Activated CD4-positive, alpha-beta T cell treated with anti-CD3 and anti-CD28 coated beads, Interleukin-2, amount 10 ng/mL, durations not matched to agents 7 days and 5 days (primary cell): ENCODE data around the gene GPX4. TPM values are rescaled to one million over a fixed set of nuclear protein-coding genes. Genes with fewer than 3 reads are reported as not detected.

Source experiments
- CTCF ChIA-PET: fragments of 350-600 bp; sonication (Branson Sonifier 250); formaldehyde crosslinking; loops from one replicate; lab custom pipeline; 2021; ENCODE audit warnings: antibody characterized with exemption; lab: Charles Lee
- POLR2A ChIA-PET: fragments of 350-600 bp; sonication (Branson Sonifier 250); formaldehyde crosslinking; loops from one replicate; lab custom pipeline; 2021; ENCODE audit warnings: antibody characterized with exemption; lab: Charles Lee
- DNase-seq: peaks from one replicate; pipeline ENCODE4 v3.0.0-alpha.2; 2020
- H3K27ac Mint-ChIP-seq: one replicate; pipeline ENCODE4 v1.8.0; 2021; ENCODE audit warnings: mild to moderate bottlenecking, moderate library complexity, mixed read lengths
- H3K27me3 Mint-ChIP-seq: one replicate; pipeline ENCODE4 v1.8.0; 2021; ENCODE audit warnings: mixed read lengths
- H3K36me3 Mint-ChIP-seq: one replicate; pipeline ENCODE4 v1.8.0; 2021; ENCODE audit warnings: low read depth, mixed read lengths
- H3K4me1 Mint-ChIP-seq: one replicate; pipeline ENCODE4 v1.8.0; 2021; ENCODE audit warnings: mixed read lengths
- H3K4me3 Mint-ChIP-seq: one replicate; pipeline ENCODE4 v1.8.0; 2021; ENCODE audit warnings: mild to moderate bottlenecking, moderate library complexity, mixed read lengths
- H3K9me3 Mint-ChIP-seq: one replicate; pipeline ENCODE4 v1.8.0; 2021; ENCODE audit warnings: mixed read lengths
- total RNA-seq, 2 experiments: library from RNA; stranded (reverse); gene quantifications; one replicate each; pipeline ENCODE4 v1.2.3, GENCODE V29; 2021

GPX4 gene
- total RNA-seq, 2 experiments from 2014 or later, result 106 to 114 TPM

- Mint-ChIP-seq H3K9me3 (peaks cover 4% of the 10 kb centered on the region), H3K4me3 (no peak overlapping the region), H3K36me3 (peaks cover 25% of the 10 kb centered on the region), H3K27me3 (no peaks in the 10 kb centered on the region), H3K27ac (no peak overlapping the region), H3K4me1 (peaks cover 11% of the 10 kb centered on the region)
- no peak for DNase-seq
- CTCF ChIA-PET, result no interaction called here
- POLR2A ChIA-PET, result no interaction called here
Observed at GRCh38 chr19:1139126-1139525, 35.3 kb downstream of the GPX4 start.

- no peak for DNase-seq
- Mint-ChIP-seq H3K9me3 (peaks cover 4% of the 10 kb centered on the region), H3K27ac (no peak overlapping the region), H3K4me1 (peaks cover 10% of the 10 kb centered on the region), H3K27me3 (no peaks in the 10 kb centered on the region), H3K4me3 (no peak overlapping the region), H3K36me3 (peaks cover 32% of the 10 kb centered on the region)
- ChIA-PET POLR2A (no interaction called here), CTCF (no interaction called here)
Observed at GRCh38 chr19:1140272-1141027, 36.7 kb downstream of the GPX4 start.

- DNase-seq, result no peak
- no peak overlapping the region for H3K27ac Mint-ChIP-seq
- H3K27me3 Mint-ChIP-seq, result no peaks in the 10 kb centered on the region
- CTCF ChIA-PET, result no interaction called here
- POLR2A ChIA-PET, result no interaction called here
- H3K4me1 Mint-ChIP-seq, result peaks cover 2% of the 10 kb centered on the region
- no peak overlapping the region for H3K4me3 Mint-ChIP-seq
- H3K9me3 Mint-ChIP-seq, result peaks cover 4% of the 10 kb centered on the region
- H3K36me3 Mint-ChIP-seq, result peaks cover 32% of the 10 kb centered on the region
Observed at GRCh38 chr19:1141944-1142343, 38.1 kb downstream of the GPX4 start.

- no peak overlapping the region for H3K4me3 Mint-ChIP-seq
- CTCF ChIA-PET, result interaction anchor here (1.2 kb wide), 1 partner anchor 13 kb away, joined by 3 read pairs; no protein-coding TSS in a partner anchor
- H3K27me3 Mint-ChIP-seq, result no peaks in the 10 kb centered on the region
- H3K4me1 Mint-ChIP-seq, result peaks cover 2% of the 10 kb centered on the region
- peaks cover 32% of the 10 kb centered on the region for H3K36me3 Mint-ChIP-seq
- POLR2A ChIA-PET, result no interaction called here
- DNase-seq, result no peak
- H3K27ac Mint-ChIP-seq, result no peak overlapping the region
- peaks cover 4% of the 10 kb centered on the region for H3K9me3 Mint-ChIP-seq
Observed at GRCh38 chr19:1143828-1144399, 40.1 kb downstream of the GPX4 start.

GRCh38 chr19:1144741-1145140 lies 40.9 kb downstream of the GPX4 start:
- H3K36me3 Mint-ChIP-seq, result peaks cover 29% of the 10 kb centered on the region
- H3K27ac Mint-ChIP-seq, result no peak overlapping the region
- H3K27me3 Mint-ChIP-seq, result no peaks in the 10 kb centered on the region
- DNase-seq, result no peak
- peaks cover 2% of the 10 kb centered on the region for H3K4me1 Mint-ChIP-seq
- H3K9me3 Mint-ChIP-seq, result peaks cover 4% of the 10 kb centered on the region
- ChIA-PET POLR2A (no interaction called here), CTCF (no interaction called here)
- H3K4me3 Mint-ChIP-seq, result no peak overlapping the region

- no peaks in the 10 kb centered on the region for H3K27me3 Mint-ChIP-seq
- peaks cover 4% of the 10 kb centered on the region for H3K9me3 Mint-ChIP-seq
- peaks cover 2% of the 10 kb centered on the region for H3K4me1 Mint-ChIP-seq
- no peak for DNase-seq
- H3K4me3 Mint-ChIP-seq, result no peak overlapping the region
- ChIA-PET CTCF (interaction anchor here (2.1 kb wide), 1 partner anchor 10 kb away, joined by 6 read pairs; no protein-coding TSS in a partner anchor), POLR2A (interaction anchor here (0.6 kb wide), 1 partner anchor 273 kb away, joined by 4 read pairs; no protein-coding TSS in a partner anchor)
- H3K27ac Mint-ChIP-seq, result no peak overlapping the region
- H3K36me3 Mint-ChIP-seq, result peaks cover 26% of the 10 kb centered on the region
Observed at GRCh38 chr19:1145635-1146411, 42.0 kb downstream of the GPX4 start.

- DNase-seq, result no peak
- peaks cover 2% of the 10 kb centered on the region for H3K4me1 Mint-ChIP-seq
- H3K4me3 Mint-ChIP-seq, result no peak overlapping the region
- H3K36me3 Mint-ChIP-seq, result peaks cover 25% of the 10 kb centered on the region
- no peaks in the 10 kb centered on the region for H3K27me3 Mint-ChIP-seq
- ChIA-PET POLR2A (interaction anchor here (0.6 kb wide), 1 partner anchor 272 kb away, joined by 4 read pairs; no protein-coding TSS in a partner anchor), CTCF (interaction anchor here (2.1 kb wide), 1 partner anchor 9 kb away, joined by 6 read pairs; no protein-coding TSS in a partner anchor)
- peaks cover 4% of the 10 kb centered on the region for H3K9me3 Mint-ChIP-seq
- no peak overlapping the region for H3K27ac Mint-ChIP-seq
Observed at GRCh38 chr19:1146412-1146699, 42.6 kb downstream of the GPX4 start.

- DNase-seq, result no peak
- Mint-ChIP-seq H3K4me3 (no peak overlapping the region), H3K4me1 (peaks cover 2% of the 10 kb centered on the region), H3K9me3 (peaks cover 1% of the 10 kb centered on the region), H3K36me3 (peaks cover 26% of the 10 kb centered on the region), H3K27me3 (no peaks in the 10 kb centered on the region), H3K27ac (no peak overlapping the region)
- ChIA-PET POLR2A (interaction anchor here (0.6 kb wide), 1 partner anchor 271 kb away, joined by 4 read pairs; no protein-coding TSS in a partner anchor), CTCF (interaction anchor here (0.6 to 2.1 kb wide), 3 partner anchors 8 to 224 kb away, joined by 3 to 6 read pairs (median 4); no protein-coding TSS in a partner anchor)
Observed at GRCh38 chr19:1146858-1147780, 43.3 kb downstream of the GPX4 start.

GRCh38 chr19:1147934-1148549 lies 44.2 kb downstream of the GPX4 start:
- H3K36me3 Mint-ChIP-seq, result peaks cover 24% of the 10 kb centered on the region
- peaks cover 2% of the 10 kb centered on the region for H3K4me1 Mint-ChIP-seq
- no peaks in the 10 kb centered on the region for H3K27me3 Mint-ChIP-seq
- H3K4me3 Mint-ChIP-seq, result no peak overlapping the region
- no peaks in the 10 kb centered on the region for H3K9me3 Mint-ChIP-seq
- DNase-seq, result no peak
- CTCF ChIA-PET, result interaction anchor here (0.6 kb wide), 1 partner anchor 37 kb away, joined by 4 read pairs; no protein-coding TSS in a partner anchor
- POLR2A ChIA-PET, result no interaction called here
- no peak overlapping the region for H3K27ac Mint-ChIP-seq

- Mint-ChIP-seq H3K4me1 (peaks cover 2% of the 10 kb centered on the region), H3K36me3 (peaks cover 14% of the 10 kb centered on the region), H3K4me3 (no peak overlapping the region), H3K9me3 (no peaks in the 10 kb centered on the region), H3K27ac (no peak overlapping the region), H3K27me3 (no peaks in the 10 kb centered on the region)
- DNase-seq, result no peak
- ChIA-PET POLR2A (no interaction called here), CTCF (no interaction called here)
Observed at GRCh38 chr19:1149259-1150045, 45.7 kb downstream of the GPX4 start.

- Mint-ChIP-seq H3K27me3 (no peaks in the 10 kb centered on the region), H3K4me3 (no peak overlapping the region), H3K27ac (no peak overlapping the region), H3K36me3 (peaks cover 8% of the 10 kb centered on the region), H3K4me1 (no peaks in the 10 kb centered on the region), H3K9me3 (no peaks in the 10 kb centered on the region)
- no peak for DNase-seq
- ChIA-PET CTCF (no interaction called here), POLR2A (no interaction called here)
Observed at GRCh38 chr19:1150333-1151036, 46.7 kb downstream of the GPX4 start.
